ENCODE results near the gene ALS2CL.

Gene ALS2CL

GRCh38 chr3:46703013-46703520, 9.6 kb upstream of the ALS2CL start:
- DNase-seq (ENCODE audit: low read depth) = no peak
- no peak overlapping the region for H3K4me3 ChIP-seq (ENCODE audit: control insufficient read depth, low read depth, low read length)
- TF ChIP-seq CTCF (IDR thresholded peaks at IDR 0.05; ENCODE audit: control insufficient read depth, insufficient read depth, low read depth, low read length, missing control alignments) = no peak

GRCh38 chr3:46702246-46703012, 8.9 kb upstream of the ALS2CL start:
- TF ChIP-seq CTCF (IDR thresholded peaks at IDR 0.05; ENCODE audit: control insufficient read depth, insufficient read depth, low read depth, low read length, missing control alignments) = no peak
- no peak for DNase-seq (ENCODE audit: low read depth)
- no peak overlapping the region for H3K4me3 ChIP-seq (ENCODE audit: control insufficient read depth, low read depth, low read length)

- no peak within 1 kb of the TSS for H3K4me3 ChIP-seq (ENCODE audit: control insufficient read depth, low read depth, low read length)
- DNase-seq (ENCODE audit: low read depth) = no peak
- TF ChIP-seq CTCF (IDR thresholded peaks at IDR 0.05; ENCODE audit: control insufficient read depth, insufficient read depth, low read depth, low read length, missing control alignments) = no peak
These were observed 7.9 kb upstream of the ALS2CL start, which contains the start of gene TMIE for GRCh38 chr3:46701181-46701939. TMIE (plus strand) TSS chr3:46701392; CDS start chr3:46701488, 96 bp downstream.

GRCh38 chr3:46700772-46701171, 7.3 kb upstream of the ALS2CL start:
- H3K4me3 ChIP-seq (ENCODE audit: control insufficient read depth, low read depth, low read length) = no peak overlapping the region
- no peak for TF ChIP-seq CTCF (IDR thresholded peaks at IDR 0.05; ENCODE audit: control insufficient read depth, insufficient read depth, low read depth, low read length, missing control alignments)
- no peak for DNase-seq (ENCODE audit: low read depth)

GRCh38 chr3:46699676-46700523, 6.4 kb upstream of the ALS2CL start:
- no peak for DNase-seq (ENCODE audit: low read depth)
- no peak overlapping the region for H3K4me3 ChIP-seq (ENCODE audit: control insufficient read depth, low read depth, low read length)
- TF ChIP-seq CTCF (IDR thresholded peaks at IDR 0.05; ENCODE audit: control insufficient read depth, insufficient read depth, low read depth, low read length, missing control alignments) = no peak
